ENCODE measurements around the gene INPP5A. TPM values are rescaled to one million over a fixed set of nuclear protein-coding genes. Genes with fewer than 3 reads are reported as not detected.

INPP5A gene
- total RNA-seq, 4 donors from 2014 or later, result 31.2 to 51.8 (median 41.5) TPM

DNA sequence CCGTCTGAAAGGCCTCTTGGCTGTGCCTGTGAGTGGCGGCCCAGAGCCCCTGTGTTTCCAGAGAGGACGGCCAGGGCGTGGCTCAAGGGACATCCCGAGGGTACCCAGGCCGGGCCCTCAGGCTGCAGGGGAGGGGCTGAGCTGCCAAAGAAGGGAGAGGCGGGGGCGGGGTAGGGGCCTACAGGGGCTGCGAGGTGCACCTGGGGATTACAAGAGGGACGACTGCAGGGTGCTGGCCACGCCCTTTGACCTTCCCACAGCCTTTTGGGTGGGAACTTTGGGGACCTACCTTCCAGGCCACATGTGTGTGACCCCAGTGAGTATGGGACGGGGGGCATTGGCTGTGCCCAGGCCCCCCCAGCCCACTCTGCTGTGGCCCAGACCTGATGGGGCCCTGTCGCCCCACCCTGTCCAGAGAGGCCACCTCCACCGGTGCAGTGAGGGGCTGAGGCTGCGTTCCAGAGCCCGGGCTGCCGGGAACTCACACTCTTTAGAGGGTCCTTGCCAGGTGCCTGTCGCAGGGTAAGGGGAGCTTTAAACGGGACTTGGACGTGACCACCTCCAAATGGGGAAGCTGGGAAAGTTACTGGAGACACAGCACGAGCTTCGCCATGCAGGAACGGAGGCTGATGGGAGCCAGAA lies 267.3 kb downstream of the INPP5A start:
- no peak overlapping the region for H3K4me3 ChIP-seq (ENCODE audit: low read depth, poor library complexity, severe bottlenecking)
- intact Hi-C loops (cut with DNase I; ENCODE audit: low total_unique reads), result no loop called here
- 60 to 61% methylated on average over 23 of the region's 23 CpGs for WGBS, 2 donors
- DNase-seq (ENCODE audit: low spot score in 2 of 2), result no peak
- no peak for TF ChIP-seq POLR2A (IDR thresholded peaks at IDR 0.05)
- TF ChIP-seq, protein P1, sequence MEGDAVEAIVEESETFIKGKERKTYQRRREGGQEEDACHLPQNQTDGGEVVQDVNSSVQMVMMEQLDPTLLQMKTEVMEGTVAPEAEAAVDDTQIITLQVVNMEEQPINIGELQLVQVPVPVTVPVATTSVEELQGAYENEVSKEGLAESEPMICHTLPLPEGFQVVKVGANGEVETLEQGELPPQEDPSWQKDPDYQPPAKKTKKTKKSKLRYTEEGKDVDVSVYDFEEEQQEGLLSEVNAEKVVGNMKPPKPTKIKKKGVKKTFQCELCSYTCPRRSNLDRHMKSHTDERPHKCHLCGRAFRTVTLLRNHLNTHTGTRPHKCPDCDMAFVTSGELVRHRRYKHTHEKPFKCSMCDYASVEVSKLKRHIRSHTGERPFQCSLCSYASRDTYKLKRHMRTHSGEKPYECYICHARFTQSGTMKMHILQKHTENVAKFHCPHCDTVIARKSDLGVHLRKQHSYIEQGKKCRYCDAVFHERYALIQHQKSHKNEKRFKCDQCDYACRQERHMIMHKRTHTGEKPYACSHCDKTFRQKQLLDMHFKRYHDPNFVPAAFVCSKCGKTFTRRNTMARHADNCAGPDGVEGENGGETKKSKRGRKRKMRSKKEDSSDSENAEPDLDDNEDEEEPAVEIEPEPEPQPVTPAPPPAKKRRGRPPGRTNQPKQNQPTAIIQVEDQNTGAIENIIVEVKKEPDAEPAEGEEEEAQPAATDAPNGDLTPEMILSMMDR (IDR thresholded peaks at IDR 0.05), result no peak

DNA sequence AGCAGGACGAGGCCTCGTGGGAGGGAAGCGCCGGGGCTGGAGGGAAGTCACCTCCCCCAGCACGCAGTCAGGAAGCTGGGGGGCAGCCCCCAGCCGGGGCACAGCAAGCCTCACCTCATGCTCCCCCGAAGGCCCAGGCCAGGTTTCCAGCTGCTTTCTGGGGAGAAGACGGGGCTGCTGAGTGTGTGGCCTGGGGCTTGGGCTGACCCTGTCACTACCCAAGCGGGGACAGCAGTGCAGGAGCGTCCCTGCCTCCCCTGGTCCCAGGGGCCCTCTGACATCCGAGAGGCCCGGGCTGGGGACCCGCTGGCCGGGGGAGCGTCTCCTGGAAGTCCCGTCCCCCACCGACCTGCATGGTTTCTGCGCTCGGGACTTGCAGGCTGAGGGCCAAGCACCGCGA lies 268.0 kb downstream of the INPP5A start:
- H3K4me3 ChIP-seq (ENCODE audit: low read depth, poor library complexity, severe bottlenecking), result no peak overlapping the region
- no peak for DNase-seq (ENCODE audit: low spot score in 2 of 2)
- intact Hi-C loops (cut with DNase I; ENCODE audit: low total_unique reads), result no loop called here
- WGBS, 2 donors, result 56 to 58% methylated on average over 20 to 21 of the region's 21 CpGs
- no peak for TF ChIP-seq POLR2A (IDR thresholded peaks at IDR 0.05)
- TF ChIP-seq, protein P1 (IDR thresholded peaks at IDR 0.05), result no peak

DNA sequence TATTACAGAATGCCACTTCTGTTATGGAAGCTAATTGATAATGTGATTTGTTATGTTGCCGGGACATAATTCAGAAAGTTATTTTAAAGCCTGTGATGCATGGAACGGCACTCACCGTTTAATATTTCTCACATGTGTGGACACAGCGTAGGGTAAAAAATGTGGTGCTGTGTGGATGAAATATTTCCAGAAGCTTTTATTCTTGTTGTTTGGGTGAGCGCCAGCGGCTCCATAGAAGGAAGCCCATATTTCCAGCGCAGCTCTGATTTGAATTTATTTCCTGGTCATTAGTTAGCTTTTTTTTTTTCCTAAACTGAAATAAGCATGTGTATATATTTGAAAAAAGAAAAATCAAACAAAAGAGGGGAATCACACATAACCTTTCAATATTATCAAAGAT lies 268.5 kb downstream of the INPP5A start:
- DNase-seq (ENCODE audit: low spot score in 2 of 2), result no peak
- H3K4me3 ChIP-seq (ENCODE audit: low read depth, poor library complexity, severe bottlenecking), result no peak overlapping the region
- WGBS, 2 donors, result 29 to 42% methylated on average over 7 of the region's 7 CpGs
- intact Hi-C loops (cut with DNase I; ENCODE audit: low total_unique reads), result no loop called here
- no peak for TF ChIP-seq POLR2A (IDR thresholded peaks at IDR 0.05)
- TF ChIP-seq, protein P1 (IDR thresholded peaks at IDR 0.05), result no peak

DNA sequence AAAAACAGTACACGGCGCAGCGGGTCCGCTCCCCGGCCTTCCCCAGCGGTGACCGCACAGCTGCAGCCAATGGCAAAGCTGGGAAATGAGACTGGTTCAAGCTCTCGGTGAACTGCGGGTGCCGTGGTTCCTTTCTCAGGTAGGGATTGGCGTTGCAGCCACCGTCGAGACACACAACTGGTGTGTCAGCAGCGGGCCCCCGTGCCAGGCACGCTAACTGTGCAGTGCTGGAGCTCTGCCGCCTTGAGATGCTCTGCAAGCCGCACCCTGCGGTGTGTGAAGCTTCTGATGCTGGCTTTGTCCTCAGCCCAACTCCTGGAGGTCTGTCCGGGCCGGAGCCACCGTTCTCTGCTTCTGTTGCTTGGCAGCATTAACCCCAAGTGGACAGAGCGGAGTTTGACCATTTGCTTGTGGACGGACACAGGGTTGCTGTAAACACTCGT lies 269.0 kb downstream of the INPP5A start:
- TF ChIP-seq, protein P1 (IDR thresholded peaks at IDR 0.05), result no peak
- no peak for TF ChIP-seq POLR2A (IDR thresholded peaks at IDR 0.05)
- no peak overlapping the region for H3K4me3 ChIP-seq (ENCODE audit: low read depth, poor library complexity, severe bottlenecking)
- WGBS, 2 donors, result 77 to 82% methylated on average over 23 to 24 of the region's 25 CpGs
- DNase-seq (ENCODE audit: low spot score in 2 of 2), result peak in 1 of 2 donors; percentile 80
- intact Hi-C loops (cut with DNase I; ENCODE audit: low total_unique reads), result no loop called here

DNA sequence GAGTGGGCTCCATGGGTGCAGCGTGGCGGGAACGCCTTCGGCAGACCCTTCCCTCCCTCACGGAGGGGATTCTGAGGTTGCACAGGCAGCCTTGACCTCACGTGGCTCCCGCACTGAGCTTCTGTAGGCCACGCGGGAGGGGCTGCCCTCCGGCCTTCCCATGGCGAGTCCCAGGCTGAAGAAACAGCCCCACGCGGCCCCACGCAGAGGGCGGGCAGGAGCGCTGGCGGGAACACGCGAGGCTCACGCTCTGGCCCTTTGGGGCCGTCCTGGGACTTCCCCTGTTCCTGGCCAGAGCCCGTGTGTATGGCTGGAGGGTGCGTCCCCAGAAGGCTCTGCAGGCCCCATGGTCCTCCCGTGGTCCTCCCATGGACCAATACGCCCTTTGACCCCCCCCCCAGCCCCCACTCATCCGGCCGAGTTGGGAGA lies 270.0 kb downstream of the INPP5A start:
- DNase-seq (ENCODE audit: low spot score in 2 of 2), result peak in 1 of 2 donors; percentile 71
- no peak overlapping the region for H3K4me3 ChIP-seq (ENCODE audit: low read depth, poor library complexity, severe bottlenecking)
- WGBS, 2 donors, result 91 to 93% methylated on average over 24 to 25 of the region's 27 CpGs
- TF ChIP-seq, protein P1 (IDR thresholded peaks at IDR 0.05), result no peak
- TF ChIP-seq POLR2A (IDR thresholded peaks at IDR 0.05), result no peak
- intact Hi-C loops (cut with DNase I; ENCODE audit: low total_unique reads), result no loop called here

Measured in lower leg skin (tissue), 4 donors.